Transverse colon (tissue), 4 donors: ENCODE data around the gene LMX1B.

Experiments
- POLR2A ChIP-seq: fragments of 450-650 bp; IDR thresholded peaks from one replicate; pipeline ENCODE4 v1.6.1; 2016; ENCODE audit warnings: antibody characterized with exemption, mild to moderate bottlenecking, moderate library complexity
- POLR2AphosphoS5 ChIP-seq, 3 donors: sonication (generic); formaldehyde crosslinking; IDR thresholded peaks; one replicate each; pipeline ENCODE4 v1.6.1; 2016; ENCODE audit warnings: antibody characterized with exemption in 3 of 3
- TF ChIP-seq, protein P1 (sequence below), 5 experiments: fragments of 200-600 bp in 3 of 5; fragments of 450-650 bp in 2 of 5; sonication (generic) in 3 of 5; IDR thresholded peaks; 1 replicate in 2 of 5; 2 replicates in 3 of 5; pipeline ENCODE4 v1.5.1; 2016 to 2017; ENCODE audit warnings: antibody characterized with exemption in 5 of 5, inconsistent platforms in 3 of 5, mild to moderate bottlenecking in 2 of 5, moderate library complexity in 1 of 5

DNA sequence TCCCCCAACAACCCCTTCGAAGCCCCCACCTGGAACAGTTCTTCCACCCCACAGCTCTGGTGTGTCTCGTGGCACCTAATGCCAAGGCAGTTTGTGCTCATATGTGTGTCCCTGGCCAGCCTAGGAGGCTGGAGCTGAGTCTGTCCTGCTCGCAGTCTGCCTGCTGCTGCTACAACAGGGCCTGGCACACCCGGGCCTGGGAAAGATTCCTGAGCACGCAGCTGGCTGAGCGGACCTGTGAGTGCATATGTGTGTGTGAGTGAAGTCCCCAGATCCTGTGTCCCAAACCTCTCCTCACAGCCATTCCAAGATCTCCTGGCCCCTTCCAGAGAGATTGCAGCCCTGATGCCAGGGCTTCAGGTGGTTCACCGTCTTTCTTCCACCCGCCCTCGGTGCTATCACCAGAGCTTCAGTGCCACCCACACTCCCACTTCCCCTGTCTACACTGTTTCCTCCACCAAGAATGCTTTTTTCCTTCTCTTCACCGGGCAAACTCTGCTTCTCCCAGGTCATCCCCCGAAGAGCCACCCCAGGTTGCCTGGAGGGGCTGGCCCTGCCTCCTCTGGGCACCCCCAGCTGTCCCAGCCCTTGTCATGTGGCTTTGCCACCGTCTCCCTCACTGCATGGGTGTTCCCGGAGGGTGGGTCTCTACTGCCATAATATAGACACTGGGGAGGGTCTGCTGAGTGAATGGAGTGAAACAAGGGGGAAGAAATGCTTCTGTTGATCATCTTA lies 28.4 kb downstream of the LMX1B start:
- TF ChIP-seq POLR2A (no peak), POLR2AphosphoS5 (IDR thresholded peaks at IDR 0.05) (no peak)
- TF ChIP-seq, protein P1, sequence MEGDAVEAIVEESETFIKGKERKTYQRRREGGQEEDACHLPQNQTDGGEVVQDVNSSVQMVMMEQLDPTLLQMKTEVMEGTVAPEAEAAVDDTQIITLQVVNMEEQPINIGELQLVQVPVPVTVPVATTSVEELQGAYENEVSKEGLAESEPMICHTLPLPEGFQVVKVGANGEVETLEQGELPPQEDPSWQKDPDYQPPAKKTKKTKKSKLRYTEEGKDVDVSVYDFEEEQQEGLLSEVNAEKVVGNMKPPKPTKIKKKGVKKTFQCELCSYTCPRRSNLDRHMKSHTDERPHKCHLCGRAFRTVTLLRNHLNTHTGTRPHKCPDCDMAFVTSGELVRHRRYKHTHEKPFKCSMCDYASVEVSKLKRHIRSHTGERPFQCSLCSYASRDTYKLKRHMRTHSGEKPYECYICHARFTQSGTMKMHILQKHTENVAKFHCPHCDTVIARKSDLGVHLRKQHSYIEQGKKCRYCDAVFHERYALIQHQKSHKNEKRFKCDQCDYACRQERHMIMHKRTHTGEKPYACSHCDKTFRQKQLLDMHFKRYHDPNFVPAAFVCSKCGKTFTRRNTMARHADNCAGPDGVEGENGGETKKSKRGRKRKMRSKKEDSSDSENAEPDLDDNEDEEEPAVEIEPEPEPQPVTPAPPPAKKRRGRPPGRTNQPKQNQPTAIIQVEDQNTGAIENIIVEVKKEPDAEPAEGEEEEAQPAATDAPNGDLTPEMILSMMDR (IDR thresholded peaks at IDR 0.05) = no peak
